Stimulated activated effector memory CD8-positive, alpha-beta T cell treated with anti-CD3 and anti-CD28 coated beads, Interleukin-12 subunit alpha, Interleukin-12 subunit beta, amount 100 ng/mL, for 72 hours (primary cell): ENCODE results near the gene MICAL3.

Experiments used
- ATAC-seq: fragments of 150-1000 bp; cut with Tn5 transposase; 2 replicates; pipeline ENCODE4 v1.10.0; 2021
- DNase-seq, 2 donors: peaks; one replicate each; pipeline ENCODE4 v3.0.0; 2021 to 2022; ENCODE audit warnings: low spot score in 2 of 2
- H3K27ac Mint-ChIP-seq: one replicate; pipeline ENCODE4 v1.8.0; 2022; ENCODE audit warnings: mild to moderate bottlenecking, mixed read lengths
- H3K36me3 Mint-ChIP-seq: one replicate; pipeline ENCODE4 v1.8.0; 2022; ENCODE audit warnings: mild to moderate bottlenecking, mixed read lengths
- H3K4me1 Mint-ChIP-seq: one replicate; pipeline ENCODE4 v1.8.0; 2022; ENCODE audit warnings: mixed read lengths
- H3K4me3 Mint-ChIP-seq: one replicate; pipeline ENCODE4 v1.8.0; 2022; ENCODE audit warnings: mild to moderate bottlenecking, mixed read lengths
- H3K9me3 Mint-ChIP-seq: one replicate; pipeline ENCODE4 v1.8.0; 2022; ENCODE audit warnings: mixed read lengths

Gene MICAL3

GRCh38 chr22:17954200-17954859, 70.0 kb downstream of the MICAL3 start:
- DNase-seq = no peak
- peaks cover 39% of the 10 kb centered on the region for H3K4me1 Mint-ChIP-seq
- H3K9me3 Mint-ChIP-seq = no peaks in the 10 kb centered on the region
- no peak overlapping the region for H3K4me3 Mint-ChIP-seq
- no peaks in the 10 kb centered on the region for H3K36me3 Mint-ChIP-seq
- no peak overlapping the region for H3K27ac Mint-ChIP-seq
- ATAC-seq = no peak

DNA sequence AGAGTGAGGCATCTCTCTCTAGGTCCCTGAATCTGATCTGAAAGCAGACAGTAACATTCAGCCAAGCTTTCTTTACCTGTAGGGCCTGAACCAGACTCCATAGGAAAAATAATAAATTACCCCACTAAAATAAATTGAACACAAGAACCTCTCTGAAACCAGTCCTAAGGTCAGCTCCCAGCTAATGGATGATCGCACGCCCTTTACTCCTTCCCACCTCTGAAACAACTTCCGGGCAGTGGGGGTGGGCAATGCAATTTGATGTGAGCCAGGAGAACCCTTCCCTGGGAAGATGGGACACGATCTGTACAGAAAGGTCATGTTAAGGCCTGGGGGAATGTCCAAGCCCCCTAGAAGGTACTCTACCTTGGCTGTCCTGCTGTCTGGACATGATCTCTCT, 71.2 kb downstream of the MICAL3 start:
- H3K36me3 Mint-ChIP-seq = no peaks in the 10 kb centered on the region
- DNase-seq = no peak
- no peaks in the 10 kb centered on the region for H3K9me3 Mint-ChIP-seq
- no peak overlapping the region for H3K27ac Mint-ChIP-seq
- H3K4me1 Mint-ChIP-seq = peaks cover 42% of the 10 kb centered on the region
- no peak overlapping the region for H3K4me3 Mint-ChIP-seq
- ATAC-seq = no peak

- ATAC-seq = no peak
- no peak overlapping the region for H3K27ac Mint-ChIP-seq
- H3K9me3 Mint-ChIP-seq = no peaks in the 10 kb centered on the region
- peaks cover 4% of the 10 kb centered on the region for H3K36me3 Mint-ChIP-seq
- H3K4me3 Mint-ChIP-seq = no peak overlapping the region
- H3K4me1 Mint-ChIP-seq = peaks cover 49% of the 10 kb centered on the region
- no peak for DNase-seq
Observed at GRCh38 chr22:17952273-17952801, 72.0 kb downstream of the MICAL3 start.

- Mint-ChIP-seq H3K4me3 (no peak overlapping the region), H3K27ac (no peak overlapping the region), H3K9me3 (no peaks in the 10 kb centered on the region), H3K4me1 (peaks cover 49% of the 10 kb centered on the region), H3K36me3 (peaks cover 5% of the 10 kb centered on the region)
- no peak for ATAC-seq
- no peak for DNase-seq
Observed at GRCh38 chr22:17951315-17951714, 73.0 kb downstream of the MICAL3 start.

GRCh38 chr22:17950651-17951214, 73.6 kb downstream of the MICAL3 start:
- Mint-ChIP-seq H3K27ac (no peak overlapping the region), H3K9me3 (no peaks in the 10 kb centered on the region), H3K4me3 (no peak overlapping the region), H3K36me3 (peaks cover 5% of the 10 kb centered on the region), H3K4me1 (peaks cover 51% of the 10 kb centered on the region)
- DNase-seq = no peak
- no peak for ATAC-seq

GRCh38 chr22:17949642-17950473, 74.5 kb downstream of the MICAL3 start:
- Mint-ChIP-seq H3K4me1 (peaks cover 53% of the 10 kb centered on the region), H3K27ac (no peak overlapping the region), H3K36me3 (peaks cover 5% of the 10 kb centered on the region), H3K4me3 (no peak overlapping the region), H3K9me3 (no peaks in the 10 kb centered on the region)
- no peak for DNase-seq
- no peak for ATAC-seq

GRCh38 chr22:17948101-17948500, 76.3 kb downstream of the MICAL3 start:
- H3K9me3 Mint-ChIP-seq = no peaks in the 10 kb centered on the region
- peaks cover 5% of the 10 kb centered on the region for H3K36me3 Mint-ChIP-seq
- DNase-seq = no peak
- no peak for ATAC-seq
- no peak overlapping the region for H3K4me3 Mint-ChIP-seq
- H3K4me1 Mint-ChIP-seq = peaks cover 46% of the 10 kb centered on the region
- H3K27ac Mint-ChIP-seq = no peak overlapping the region

GRCh38 chr22:17946662-17947367, 77.5 kb downstream of the MICAL3 start:
- H3K4me3 Mint-ChIP-seq = no peak overlapping the region

GRCh38 chr22:17945888-17946648, 78.3 kb downstream of the MICAL3 start:
- Mint-ChIP-seq H3K36me3 (peaks cover 5% of the 10 kb centered on the region), H3K4me3 (no peak overlapping the region), H3K27ac (peak overlapping the region; percentile 45), H3K4me1 (peaks cover 46% of the 10 kb centered on the region), H3K9me3 (no peaks in the 10 kb centered on the region)
- ATAC-seq = no peak
- DNase-seq = no peak

More at GRCh38 chr22:17946662-17947367, 77.5 kb downstream of the MICAL3 start:
- DNase-seq = no peak
- Mint-ChIP-seq H3K9me3 (no peaks in the 10 kb centered on the region), H3K36me3 (peaks cover 5% of the 10 kb centered on the region), H3K27ac (peak overlapping the region; percentile 45), H3K4me1 (peaks cover 46% of the 10 kb centered on the region)
- no peak for ATAC-seq

- no peak overlapping the region for H3K27ac Mint-ChIP-seq
- no peak overlapping the region for H3K4me3 Mint-ChIP-seq
- H3K4me1 Mint-ChIP-seq = peaks cover 49% of the 10 kb centered on the region
Observed at GRCh38 chr22:17945156-17945887, 79.0 kb downstream of the MICAL3 start.

GRCh38 chr22:17944256-17944655, 80.1 kb downstream of the MICAL3 start:
- H3K36me3 Mint-ChIP-seq = peaks cover 5% of the 10 kb centered on the region
- no peaks in the 10 kb centered on the region for H3K9me3 Mint-ChIP-seq
- no peak for DNase-seq
- peak overlapping the region; percentile 20 for H3K27ac Mint-ChIP-seq
- no peak for ATAC-seq
- H3K4me1 Mint-ChIP-seq = peaks cover 53% of the 10 kb centered on the region
- H3K4me3 Mint-ChIP-seq = no peak overlapping the region

More at GRCh38 chr22:17945156-17945887, 79.0 kb downstream of the MICAL3 start:
- ATAC-seq (no peak), DNase-seq (no peak)
- peaks cover 5% of the 10 kb centered on the region for H3K36me3 Mint-ChIP-seq
- no peaks in the 10 kb centered on the region for H3K9me3 Mint-ChIP-seq

DNA sequence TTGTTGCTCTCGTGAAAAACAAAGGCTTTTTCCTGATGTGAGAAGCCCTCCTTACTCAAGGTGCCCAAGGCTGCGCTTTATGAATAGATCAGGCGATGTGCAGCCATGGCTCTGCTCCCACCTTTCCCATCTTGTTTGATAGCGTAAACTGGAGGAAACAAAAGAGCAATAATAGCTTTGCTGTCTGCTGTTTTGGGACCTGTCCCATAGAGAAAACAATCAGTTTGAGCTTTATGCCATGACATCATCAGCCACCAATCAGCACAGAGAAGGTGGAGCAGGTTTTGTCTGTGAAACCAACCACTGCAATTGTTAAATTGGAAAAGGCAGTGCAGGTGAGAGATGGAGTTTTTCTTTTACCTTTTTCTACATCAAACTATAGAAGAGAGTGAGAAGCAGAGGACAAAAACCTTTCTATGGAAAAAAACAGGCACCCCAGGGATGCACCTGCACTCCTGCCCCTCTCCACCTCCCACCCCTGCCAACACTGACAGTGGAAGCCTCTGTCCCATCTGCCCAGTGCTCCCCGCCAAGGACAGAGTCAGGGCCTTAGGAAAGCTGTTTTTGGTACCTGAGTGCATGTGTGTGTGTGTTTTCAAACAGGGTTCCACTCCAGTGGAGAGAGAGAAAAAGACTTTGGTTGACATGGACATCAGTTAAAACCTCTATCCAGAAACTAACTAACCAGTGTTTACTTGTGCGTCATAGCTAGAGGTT, 80.7 kb downstream of the MICAL3 start:
- DNase-seq (no peak), ATAC-seq (no peak)
- peaks cover 5% of the 10 kb centered on the region for H3K36me3 Mint-ChIP-seq
- H3K27ac Mint-ChIP-seq = peak overlapping the region; percentile 20
- no peaks in the 10 kb centered on the region for H3K9me3 Mint-ChIP-seq
- H3K4me3 Mint-ChIP-seq = no peak overlapping the region
- H3K4me1 Mint-ChIP-seq = peaks cover 58% of the 10 kb centered on the region

DNA sequence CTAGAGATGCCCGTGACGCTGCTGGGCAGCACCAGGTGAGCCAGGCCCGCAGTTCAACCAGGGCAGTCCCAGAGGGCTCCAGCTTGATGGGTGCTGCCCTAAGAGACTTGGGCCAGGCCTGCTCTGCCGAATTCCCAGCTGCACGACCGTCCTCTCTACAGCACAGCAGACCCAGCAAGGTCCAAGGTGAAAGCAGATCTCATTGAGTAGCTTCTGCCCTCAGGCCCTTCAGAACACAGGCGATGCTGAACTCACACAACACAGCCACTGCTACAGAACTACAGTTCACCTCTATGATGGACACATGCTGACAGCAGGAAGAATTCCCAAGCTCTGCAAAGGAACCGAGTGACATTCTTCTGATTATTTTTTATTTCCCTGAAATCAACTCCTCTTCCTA, 81.6 kb downstream of the MICAL3 start:
- ATAC-seq (no peak), DNase-seq (no peak)
- peaks cover 53% of the 10 kb centered on the region for H3K4me1 Mint-ChIP-seq
- H3K9me3 Mint-ChIP-seq = no peaks in the 10 kb centered on the region
- peaks cover 5% of the 10 kb centered on the region for H3K36me3 Mint-ChIP-seq
- no peak overlapping the region for H3K4me3 Mint-ChIP-seq
- H3K27ac Mint-ChIP-seq = no peak overlapping the region
